G401 (cell line): ENCODE measurements around the gene KCNJ10. TPM values are rescaled to one million over a fixed set of nuclear protein-coding genes. Genes with fewer than 3 reads are reported as not detected.
"Not testable (repeated sequence)": the region's sequence is repeated elsewhere in the genome, so short reads cannot be mapped to it uniquely, and the experiment has no call there.

Source experiments
- DNase-seq: peaks from one replicate; pipeline ENCODE4 v3.0.0-alpha.2; 2015; ENCODE audit warnings: low spot score
- in situ Hi-C: cut with HindIII; loops from 2 replicates; pipeline ENCODE4 v1.10.0; 2016; ENCODE audit warnings: low sequenced_read_pairs, mixed read lengths
- total RNA-seq: library from RNA; depleted of rRNA; stranded (reverse); fragments of >200 nt; shearing (Covaris generic); gene quantifications from 2 replicates; pipeline ENCODE4 v1.2.3, GENCODE V29; 2014; rRNA removed

Gene KCNJ10
- not detected in 2 replicates for total RNA-seq

GRCh38 chr1:160069460-160070231 is at the start of gene KCNJ10:
TSS of gene KCNJ10 (minus strand) at chr1:160070160. CDS start at chr1:160042532, 27,628 bp downstream.
- in situ Hi-C loops: no loop called here
- no peak for DNase-seq

- no peak for DNase-seq
- in situ Hi-C loops: no loop called here
Observed at GRCh38 chr1:160118928-160119327, 49.0 kb upstream of the KCNJ10 start.

DNA sequence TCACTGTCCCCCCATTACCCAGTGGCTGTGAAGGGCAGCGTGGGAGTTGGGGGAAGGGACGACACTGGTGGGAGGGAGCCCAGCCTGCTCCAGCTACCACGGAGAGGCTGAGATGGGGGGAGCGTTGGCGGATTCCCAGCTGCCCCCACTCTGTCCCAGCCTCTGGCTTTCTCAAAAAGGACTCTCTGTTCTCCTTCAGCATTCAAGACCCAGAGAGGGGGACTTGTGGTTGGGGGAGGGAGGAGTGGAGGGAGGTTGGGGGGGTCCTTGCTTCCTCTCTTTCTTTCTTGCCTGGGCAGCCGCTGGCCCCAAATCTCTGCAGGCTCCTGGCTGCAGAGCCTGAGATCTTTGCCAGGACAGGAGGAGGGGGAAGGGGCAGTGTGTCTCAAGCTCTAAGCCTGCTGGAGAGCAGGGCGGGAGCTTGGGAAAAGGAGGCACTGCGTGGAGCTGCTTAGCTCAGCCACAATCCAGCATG is 47.8 kb upstream of the KCNJ10 start:
- in situ Hi-C loops: no loop called here
- peak; percentile 95 for DNase-seq

GRCh38 chr1:160117300-160117699 is 47.3 kb upstream of the KCNJ10 start:
- DNase-seq: no peak
- in situ Hi-C loops: no loop called here

GRCh38 chr1:160116283-160117147 is 46.6 kb upstream of the KCNJ10 start:
- DNase-seq: peak; percentile 95
- in situ Hi-C loops: no loop called here

DNA sequence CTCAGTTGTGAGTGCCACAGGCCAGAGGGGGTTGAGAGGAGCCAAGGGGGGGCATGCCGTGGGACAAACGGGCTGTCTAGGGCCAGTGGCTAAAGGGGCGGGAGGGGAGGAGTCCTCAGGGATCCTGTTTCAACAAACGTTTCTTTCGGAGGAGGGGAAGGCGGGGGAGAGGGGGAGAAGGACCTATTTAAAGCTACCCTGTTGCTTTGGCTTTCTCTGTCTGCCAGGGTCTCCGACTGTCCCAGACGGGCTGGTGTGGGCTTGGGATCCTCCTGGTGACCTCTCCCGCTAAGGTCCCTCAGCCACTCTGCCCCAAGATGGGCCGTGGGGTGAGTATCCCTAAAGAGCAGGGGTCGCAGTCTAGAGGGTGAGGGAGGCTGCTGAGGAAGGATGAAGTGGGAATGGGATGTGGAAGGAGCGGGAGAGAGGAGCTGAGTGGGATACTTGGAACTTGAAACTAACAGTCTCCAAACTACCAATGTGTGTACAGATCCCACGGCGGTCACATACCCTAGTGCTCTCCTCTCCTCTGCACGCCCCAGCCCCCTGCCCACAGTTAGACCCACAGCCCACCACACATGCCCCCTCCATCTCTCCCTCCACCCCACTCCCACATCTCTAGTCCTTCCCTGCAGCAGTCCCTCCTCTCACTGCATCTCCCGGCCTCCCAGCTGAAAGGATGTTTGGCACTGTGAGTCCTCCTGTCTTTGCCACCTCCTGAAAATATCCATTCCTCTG is 45.8 kb upstream of the KCNJ10 start, which contains the start of gene ATP1A2:
TSS of gene ATP1A2 (plus strand) at position 215 of the 738 bp plus-strand sequence. CDS start at position 318, 103 bp downstream.
- no peak for DNase-seq
- in situ Hi-C loops: no loop called here

DNA sequence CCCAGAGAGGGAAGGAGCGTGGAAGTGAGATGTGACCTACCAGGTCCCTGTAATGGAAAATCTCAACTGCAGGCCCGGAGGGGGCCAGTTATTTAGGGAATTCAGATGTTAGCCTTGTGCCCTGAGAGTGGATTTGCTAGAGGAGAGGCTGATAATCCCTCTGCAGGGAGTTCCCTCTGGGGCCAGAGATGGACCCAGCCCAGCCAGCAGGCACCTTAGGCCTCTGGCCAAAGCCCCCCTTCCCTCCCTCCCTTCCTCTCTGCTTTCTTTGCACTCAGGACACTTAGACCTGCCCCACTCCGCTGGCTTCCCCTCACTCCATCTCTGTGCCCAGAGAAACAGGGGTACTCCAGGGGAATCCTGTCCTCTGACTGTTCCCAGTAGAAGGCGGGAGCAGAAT is 44.1 kb upstream of the KCNJ10 start:
- in situ Hi-C loops: no loop called here
- no peak for DNase-seq

DNA sequence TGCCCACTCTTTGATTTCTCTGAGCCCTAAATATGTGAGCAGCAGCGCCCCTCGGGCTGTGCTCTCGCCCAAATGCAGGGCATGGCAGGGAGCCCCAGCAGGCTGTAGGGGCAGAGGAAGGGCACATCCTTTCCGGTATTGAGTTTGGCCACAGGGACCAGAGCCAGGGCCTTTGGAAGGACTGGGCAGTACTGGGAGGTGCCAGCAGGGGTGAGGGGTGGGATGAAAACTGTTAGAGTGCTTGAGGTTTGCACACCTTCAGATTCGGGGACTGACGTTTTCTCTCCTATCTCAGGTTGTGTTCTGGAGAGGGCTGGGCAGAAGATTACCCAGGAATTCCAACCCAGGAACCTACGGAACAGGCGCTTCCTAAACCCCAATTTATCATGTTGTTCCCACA is 43.4 kb upstream of the KCNJ10 start:
- in situ Hi-C loops: no loop called here
- no peak for DNase-seq

DNA sequence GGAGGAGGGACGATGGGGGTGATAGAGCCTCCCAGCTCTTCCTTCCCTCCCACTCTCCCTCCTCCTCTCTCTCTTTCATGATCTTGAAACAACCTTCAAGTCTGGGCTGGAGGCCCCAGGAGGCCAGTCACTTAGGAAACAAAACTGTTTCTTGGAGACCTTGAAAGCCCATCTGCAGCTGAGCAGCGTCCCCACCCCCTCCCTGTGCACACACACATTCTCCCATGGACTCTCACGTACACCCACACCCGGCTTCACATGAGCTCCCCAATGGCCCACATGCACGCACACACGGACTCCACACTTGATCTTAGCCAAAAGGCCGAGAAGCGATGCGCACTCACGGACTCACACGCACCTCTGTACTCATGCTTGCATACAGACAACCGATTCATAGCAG is 42.4 kb upstream of the KCNJ10 start:
- no peak for DNase-seq
- in situ Hi-C loops: no loop called here

GRCh38 chr1:160111462-160111861 is 41.5 kb upstream of the KCNJ10 start:
- DNase-seq, in situ Hi-C loops: not testable (repeated sequence)

- no peak for DNase-seq
- in situ Hi-C loops: no loop called here
Observed at GRCh38 chr1:160109686-160110085, 39.7 kb upstream of the KCNJ10 start.

GRCh38 chr1:160108888-160109662 is 39.1 kb upstream of the KCNJ10 start:
- peak; percentile 39 for DNase-seq
- in situ Hi-C loops: no loop called here

DNA sequence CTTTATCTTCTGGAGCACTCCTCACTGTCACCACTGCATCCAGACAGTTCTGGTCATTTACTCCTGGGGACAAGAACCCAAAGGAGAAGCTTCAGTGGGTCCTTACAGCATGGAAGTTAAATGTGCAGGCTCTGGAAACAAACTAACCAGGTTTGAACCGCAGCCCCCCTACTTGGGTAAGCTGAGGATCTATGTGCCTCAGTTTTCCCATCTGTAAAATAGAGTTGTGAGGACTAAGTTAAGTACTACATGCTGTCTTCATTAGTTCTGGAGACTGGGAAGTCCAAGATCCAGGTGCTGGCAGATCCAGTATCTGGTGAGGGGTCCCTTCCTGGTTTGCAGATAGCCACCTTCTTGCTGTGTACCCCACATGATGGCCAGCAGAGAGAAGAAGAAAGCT is 37.6 kb upstream of the KCNJ10 start:
- in situ Hi-C loops: no loop called here
- no peak for DNase-seq

GRCh38 chr1:160105155-160105554 is 35.2 kb upstream of the KCNJ10 start:
- in situ Hi-C loops: no loop called here
- DNase-seq: no peak

DNA sequence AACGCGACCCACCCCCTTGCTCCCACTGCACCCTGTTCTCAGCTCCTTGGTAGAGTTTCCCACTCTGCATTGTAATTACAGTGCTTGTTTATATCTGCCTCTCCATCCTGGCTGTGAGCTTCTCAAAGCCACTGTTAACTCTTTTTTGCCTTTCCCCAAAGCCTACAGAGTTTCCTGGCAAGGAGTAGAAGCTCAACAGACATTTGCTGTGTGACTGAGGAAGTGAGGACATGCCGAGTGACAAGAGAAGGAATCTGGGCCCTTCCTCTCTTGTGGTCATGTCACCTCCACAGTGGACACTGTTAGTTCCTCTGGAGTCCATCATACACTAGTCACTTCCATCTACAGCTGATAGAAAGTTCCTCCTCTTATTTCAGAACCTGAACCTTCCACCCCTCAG is 34.5 kb upstream of the KCNJ10 start:
- no peak for DNase-seq
- in situ Hi-C loops: no loop called here

- peak; percentile 84 for DNase-seq
- in situ Hi-C loops: no loop called here
Observed at GRCh38 chr1:160103658-160104408, 33.9 kb upstream of the KCNJ10 start.

GRCh38 chr1:160101717-160102522 is 32.0 kb upstream of the KCNJ10 start:
- peak; percentile 48 for DNase-seq
- in situ Hi-C loops: no loop called here
